ENCODE data around the gene SERPINE3. TPM values are rescaled to one million over a fixed set of nuclear protein-coding genes. Genes with fewer than 3 reads are reported as not detected.

SERPINE3 gene
- total RNA-seq, 4 donors from 2014 or later = not detected

GRCh38 chr13:51321836-51322235 lies 17.7 kb upstream of the SERPINE3 start:
- DNase-seq = no peak
- 79 to 85% methylated on average over 2 of the region's 2 CpGs for WGBS, 2 donors
- no peak overlapping the region for H3K4me3 ChIP-seq (replicated peaks in 1 of 3)
- TF ChIP-seq CTCF (IDR thresholded peaks at IDR 0.05) (no peak), POLR2A (IDR thresholded peaks at IDR 0.05) (no peak)
- intact Hi-C loops (cut with DNase I) = no loop called here
- no peaks in the 10 kb centered on the region for H3K9me3 ChIP-seq
- H3K4me1 ChIP-seq = no peaks in the 10 kb centered on the region
- no peaks in the 10 kb centered on the region for H3K36me3 ChIP-seq
- H3K27ac ChIP-seq = no peak overlapping the region
- H3K27me3 ChIP-seq = no peaks in the 10 kb centered on the region

- H3K9me3 ChIP-seq = no peaks in the 10 kb centered on the region
- no peak overlapping the region for H3K27ac ChIP-seq
- TF ChIP-seq CTCF (IDR thresholded peaks at IDR 0.05) (no peak), POLR2A (IDR thresholded peaks at IDR 0.05) (no peak)
- 81 to 91% methylated on average over 3 of the region's 3 CpGs for WGBS, 2 donors
- no peak for DNase-seq
- no peak overlapping the region for H3K4me3 ChIP-seq (replicated peaks in 1 of 3)
- no peaks in the 10 kb centered on the region for H3K4me1 ChIP-seq
- no peaks in the 10 kb centered on the region for H3K27me3 ChIP-seq
- intact Hi-C loops (cut with DNase I) = no loop called here
- H3K36me3 ChIP-seq = no peaks in the 10 kb centered on the region
These were observed 16.7 kb upstream of the SERPINE3 start for GRCh38 chr13:51322826-51323225.

GRCh38 chr13:51323824-51324511 lies 15.5 kb upstream of the SERPINE3 start:
- Histone ChIP-seq H3K4me3 (replicated peaks in 1 of 3) (no peak overlapping the region), H3K4me1 (no peaks in the 10 kb centered on the region), H3K36me3 (no peaks in the 10 kb centered on the region), H3K9me3 (no peaks in the 10 kb centered on the region), H3K27me3 (no peaks in the 10 kb centered on the region), H3K27ac (no peak overlapping the region)
- 92% methylated on average over 5 of the region's 5 CpGs for WGBS, 2 donors
- TF ChIP-seq POLR2A (IDR thresholded peaks at IDR 0.05) (no peak), CTCF (IDR thresholded peaks at IDR 0.05) (no peak)
- no peak for DNase-seq
- intact Hi-C loops (cut with DNase I) = no loop called here

- H3K27ac ChIP-seq = no peak overlapping the region
- TF ChIP-seq POLR2A (IDR thresholded peaks at IDR 0.05) (no peak), CTCF (IDR thresholded peaks at IDR 0.05) (no peak)
- H3K27me3 ChIP-seq = no peaks in the 10 kb centered on the region
- 84 to 85% methylated on average over 9 to 14 of the region's 14 CpGs for WGBS, 2 donors
- H3K36me3 ChIP-seq = no peaks in the 10 kb centered on the region
- no peaks in the 10 kb centered on the region for H3K9me3 ChIP-seq
- intact Hi-C loops (cut with DNase I) = no loop called here
- no peak overlapping the region for H3K4me3 ChIP-seq (replicated peaks in 1 of 3)
- no peak for DNase-seq
- no peaks in the 10 kb centered on the region for H3K4me1 ChIP-seq
These were observed 14.6 kb upstream of the SERPINE3 start for GRCh38 chr13:51324714-51325420.

- no peaks in the 10 kb centered on the region for H3K36me3 ChIP-seq
- no peaks in the 10 kb centered on the region for H3K4me1 ChIP-seq
- intact Hi-C loops (cut with DNase I) = no loop called here
- no peak overlapping the region for H3K4me3 ChIP-seq (replicated peaks in 1 of 3)
- DNase-seq = no peak
- no peak for TF ChIP-seq POLR2A (IDR thresholded peaks at IDR 0.05)
- no peak for TF ChIP-seq CTCF (IDR thresholded peaks at IDR 0.05)
- H3K27ac ChIP-seq = no peak overlapping the region
- no peaks in the 10 kb centered on the region for H3K9me3 ChIP-seq
- H3K27me3 ChIP-seq = no peaks in the 10 kb centered on the region
- WGBS, 2 donors = 88 to 91% methylated on average over 6 of the region's 6 CpGs
These were observed 13.7 kb upstream of the SERPINE3 start for GRCh38 chr13:51325837-51326236.

All from thyroid gland (tissue), 4 donors.